ENCODE results near the gene OPN1MW.
"Not testable (repeated sequence)": the region's sequence is repeated elsewhere in the genome, so short reads cannot be mapped to it uniquely, and the experiment has no call there.

OPN1MW gene

GRCh38 chrX:154182296-154182695, at the start of gene OPN1MW:
TSS of gene OPN1MW (plus strand) at chrX:154182596. CDS start at chrX:154182678, 82 bp downstream.
- not testable (repeated sequence) for DNase-seq

GRCh38 chrX:154135458-154136229, 46.8 kb upstream of the OPN1MW start:
- DNase-seq = no peak

- peak; percentile 58 to 64 for DNase-seq
These were observed 45.7 kb upstream of the OPN1MW start for GRCh38 chrX:154136627-154137161.

GRCh38 chrX:154138857-154139256, 43.5 kb upstream of the OPN1MW start:
- DNase-seq = no peak

GRCh38 chrX:154140206-154140605, 42.2 kb upstream of the OPN1MW start:
- DNase-seq = no peak

- DNase-seq = no peak
These were observed 41.7 kb upstream of the OPN1MW start for GRCh38 chrX:154140742-154141141.

- DNase-seq = no peak
These were observed 40.0 kb upstream of the OPN1MW start for GRCh38 chrX:154142386-154142785.

GRCh38 chrX:154142950-154143745, 39.2 kb upstream of the OPN1MW start:
- no peak for DNase-seq

- DNase-seq = not testable (repeated sequence)
These were observed 38.4 kb upstream of the OPN1MW start, which contains the start of gene OPN1LW for GRCh38 chrX:154144010-154144409. TSS of gene OPN1LW (plus strand) at chrX:154144243. CDS start at chrX:154144284, 41 bp downstream.

GRCh38 chrX:154151030-154151429, 31.4 kb upstream of the OPN1MW start:
- not testable (repeated sequence) for DNase-seq

GRCh38 chrX:154156221-154156620, 26.2 kb upstream of the OPN1MW start:
- not testable (repeated sequence) for DNase-seq

GRCh38 chrX:154157207-154157606, 25.2 kb upstream of the OPN1MW start:
- not testable (repeated sequence) for DNase-seq

GRCh38 chrX:154159345-154159744, 23.1 kb upstream of the OPN1MW start:
- not testable (repeated sequence) for DNase-seq

- not testable (repeated sequence) for DNase-seq
These were observed 17.5 kb upstream of the OPN1MW start for GRCh38 chrX:154164902-154165301.

- DNase-seq = not testable (repeated sequence)
These were observed 14.0 kb upstream of the OPN1MW start for GRCh38 chrX:154168384-154168783.

- DNase-seq = not testable (repeated sequence)
These were observed 9.9 kb upstream of the OPN1MW start for GRCh38 chrX:154172535-154172943.

GRCh38 chrX:154174356-154174755, 8.0 kb upstream of the OPN1MW start:
- DNase-seq = not testable (repeated sequence)

GRCh38 chrX:154183794-154184193, 1.4 kb downstream of the OPN1MW start:
- DNase-seq = not testable (repeated sequence)

GRCh38 chrX:154192846-154193245, 10.4 kb downstream of the OPN1MW start:
- DNase-seq = not testable (repeated sequence)

- not testable (repeated sequence) for DNase-seq
These were observed 11.9 kb downstream of the OPN1MW start for GRCh38 chrX:154194316-154194715.

GRCh38 chrX:154196466-154196865, 14.1 kb downstream of the OPN1MW start:
- DNase-seq = not testable (repeated sequence)

GRCh38 chrX:154209670-154210418, 27.4 kb downstream of the OPN1MW start:
- DNase-seq = not testable (repeated sequence)

- DNase-seq = not testable (repeated sequence)
These were observed 28.7 kb downstream of the OPN1MW start for GRCh38 chrX:154211057-154211456.

Measured in activated CD4-positive, alpha-beta T cell treated with anti-CD3 and anti-CD28 coated beads for 4 hours (primary cell).